Mucosa of rectum (tissue), 2 donors: ENCODE data around the gene PITX3.

Experiments
- H3K27ac ChIP-seq, 2 donors: one replicate each; pipeline ENCODE4 v1.7.0; 2013; ENCODE audit warnings: inconsistent platforms in 2 of 2, low read depth in 2 of 2, low read length in 2 of 2
- H3K27me3 ChIP-seq, 2 donors: one replicate each; pipeline ENCODE4 v1.7.0; 2013; ENCODE audit warnings: low read length in 2 of 2; ENCODE audit not compliant: control insufficient read depth in 2 of 2, insufficient read depth in 2 of 2
- H3K36me3 ChIP-seq, 2 donors: one replicate each; pipeline ENCODE4 v1.7.0; 2013; ENCODE audit warnings: low read length in 2 of 2; ENCODE audit not compliant: control insufficient read depth in 2 of 2, insufficient read depth in 2 of 2
- H3K4me1 ChIP-seq, 2 donors: one replicate each; pipeline ENCODE4 v1.7.0; 2013; ENCODE audit warnings: low read length in 2 of 2, mild to moderate bottlenecking in 1 of 2; ENCODE audit not compliant: control insufficient read depth in 2 of 2, insufficient read depth in 2 of 2
- H3K4me3 ChIP-seq, 2 donors: one replicate each; pipeline ENCODE4 v1.7.0; 2013; ENCODE audit warnings: low read length in 2 of 2
- H3K9ac ChIP-seq, 2 donors: one replicate each; pipeline ENCODE4 v1.7.0; 2013; ENCODE audit warnings: low read length in 2 of 2, low read depth in 1 of 2, mild to moderate bottlenecking in 1 of 2
- H3K9me3 ChIP-seq, 2 donors: one replicate each; pipeline ENCODE4 v1.7.0; 2013; ENCODE audit warnings: low read length in 2 of 2; ENCODE audit not compliant: control insufficient read depth in 2 of 2
- donor health status: healthy.
- donor health status: Normal muscosa, but diverticular disease.

PITX3 gene

DNA sequence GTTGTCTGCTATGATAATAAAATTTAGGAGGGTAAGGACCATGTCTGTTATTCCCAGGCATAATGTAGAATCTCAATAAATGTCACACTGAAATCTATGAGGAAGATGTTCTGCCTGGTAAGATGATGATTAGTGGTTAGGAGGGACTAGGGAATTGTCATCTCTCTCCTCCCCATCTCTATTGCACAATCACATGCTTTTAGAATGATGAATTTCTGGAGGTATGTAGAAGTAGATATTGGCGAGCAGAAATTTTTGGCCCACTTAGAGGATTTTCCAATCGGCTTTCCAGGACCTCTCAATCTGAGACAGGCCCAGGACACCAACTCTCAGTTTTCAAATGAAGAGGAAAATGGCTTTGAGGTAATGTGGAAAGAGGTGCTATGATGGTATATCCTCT, 2.0 kb upstream of the PITX3 start:
- Histone ChIP-seq H3K9me3 (no peaks in the 10 kb centered on the region), H3K4me3 (no peak overlapping the region), H3K4me1 (peaks cover 35 to 42% of the 10 kb centered on the region in 2 donors), H3K27ac (no peak overlapping the region), H3K27me3 (peaks cover 15 to 18% of the 10 kb centered on the region in 2 donors), H3K36me3 (no peaks in the 10 kb centered on the region), H3K9ac (no peak overlapping the region)

DNA sequence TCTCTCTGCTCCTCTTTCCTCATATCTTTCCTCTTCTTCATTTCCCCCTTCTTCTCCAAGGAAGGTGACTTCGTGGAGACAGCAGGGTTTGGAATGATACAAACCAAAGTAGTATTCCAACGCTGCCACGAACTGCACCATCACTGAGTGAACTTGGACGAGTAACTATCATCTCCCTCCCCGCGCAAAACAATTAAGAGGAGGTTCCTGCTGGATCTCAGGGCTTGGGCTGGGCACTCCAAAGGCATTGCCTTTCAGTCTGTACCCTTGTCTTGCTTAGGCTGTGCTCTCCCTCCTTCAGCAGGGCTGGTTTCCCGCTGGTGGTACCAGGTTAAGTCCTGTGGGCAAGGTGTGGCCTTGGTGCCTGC, 790 bp upstream of the PITX3 start:
- H3K4me1 ChIP-seq: peaks cover 27 to 31% of the 10 kb centered on the region in 2 donors
- peaks cover 20 to 22% of the 10 kb centered on the region in 2 donors for H3K27me3 ChIP-seq
- H3K9me3 ChIP-seq: no peaks in the 10 kb centered on the region
- no peaks in the 10 kb centered on the region for H3K36me3 ChIP-seq
- H3K4me3 ChIP-seq: peak overlapping the region; percentile 74 to 89
- H3K27ac ChIP-seq: no peak overlapping the region
- peak overlapping the region in 1 of 2 donors; percentile 56 for H3K9ac ChIP-seq

DNA sequence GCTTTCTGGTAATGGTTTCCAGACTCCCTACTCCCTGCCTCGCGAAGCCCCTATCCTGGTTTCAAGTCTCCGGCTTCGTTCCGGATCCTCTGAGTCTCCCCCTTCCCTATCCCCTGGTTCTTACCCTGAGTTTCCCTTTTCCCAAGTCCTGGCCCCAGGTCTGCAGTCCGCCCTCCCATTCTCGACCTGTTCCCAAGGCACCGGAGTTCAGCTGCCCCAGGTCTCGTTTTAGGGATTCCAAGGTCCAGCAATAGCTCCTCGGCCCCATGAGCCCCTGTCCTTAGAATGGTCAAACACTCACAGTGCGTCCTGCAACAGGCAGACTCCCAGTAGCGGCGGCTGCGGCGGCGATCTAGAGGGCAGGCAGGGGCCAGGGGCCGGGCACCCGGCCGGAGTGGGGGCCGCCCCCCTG, 274 bp downstream of the PITX3 start:
- peaks cover 24 to 27% of the 10 kb centered on the region in 2 donors for H3K27me3 ChIP-seq
- H3K9me3 ChIP-seq: no peaks in the 10 kb centered on the region
- no peaks in the 10 kb centered on the region for H3K36me3 ChIP-seq
- H3K27ac ChIP-seq: no peak overlapping the region
- H3K9ac ChIP-seq: no peak overlapping the region
- H3K4me3 ChIP-seq: peak overlapping the region; percentile 74 to 89
- H3K4me1 ChIP-seq: peaks cover 16 to 22% of the 10 kb centered on the region in 2 donors

DNA sequence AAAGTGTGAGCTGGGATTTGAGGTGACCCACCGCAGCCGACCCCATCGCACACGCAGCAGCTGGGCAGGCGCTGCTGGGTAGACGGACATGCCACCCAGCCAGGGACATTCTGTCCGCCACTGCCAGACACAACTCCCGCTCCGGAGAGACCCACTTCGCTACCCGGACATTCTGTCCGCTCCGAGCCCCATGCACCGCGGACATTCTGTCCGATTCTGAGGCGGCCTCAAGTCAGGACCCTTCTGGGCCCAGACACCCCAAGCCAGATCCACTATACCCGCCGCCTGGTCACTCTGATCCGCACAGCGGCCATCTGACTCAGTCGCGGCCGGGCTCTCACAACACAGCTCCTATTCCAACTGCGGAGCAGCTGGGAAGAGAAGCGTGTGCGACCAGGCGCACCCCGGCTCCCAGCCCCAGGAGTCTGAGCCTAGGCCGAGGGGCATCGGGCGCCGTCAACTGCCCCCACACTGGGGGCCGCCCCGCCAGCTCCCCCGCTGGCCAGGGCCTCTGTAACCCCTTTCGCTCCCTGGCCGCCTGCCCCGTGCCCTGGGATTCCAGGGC, 763 bp downstream of the PITX3 start:
- Histone ChIP-seq H3K9ac (no peak overlapping the region), H3K27me3 (peaks cover 24 to 27% of the 10 kb centered on the region in 2 donors), H3K36me3 (no peaks in the 10 kb centered on the region), H3K27ac (no peak overlapping the region), H3K9me3 (no peaks in the 10 kb centered on the region), H3K4me3 (peak overlapping the region; percentile 74 to 89), H3K4me1 (peaks cover 17 to 22% of the 10 kb centered on the region in 2 donors)

DNA sequence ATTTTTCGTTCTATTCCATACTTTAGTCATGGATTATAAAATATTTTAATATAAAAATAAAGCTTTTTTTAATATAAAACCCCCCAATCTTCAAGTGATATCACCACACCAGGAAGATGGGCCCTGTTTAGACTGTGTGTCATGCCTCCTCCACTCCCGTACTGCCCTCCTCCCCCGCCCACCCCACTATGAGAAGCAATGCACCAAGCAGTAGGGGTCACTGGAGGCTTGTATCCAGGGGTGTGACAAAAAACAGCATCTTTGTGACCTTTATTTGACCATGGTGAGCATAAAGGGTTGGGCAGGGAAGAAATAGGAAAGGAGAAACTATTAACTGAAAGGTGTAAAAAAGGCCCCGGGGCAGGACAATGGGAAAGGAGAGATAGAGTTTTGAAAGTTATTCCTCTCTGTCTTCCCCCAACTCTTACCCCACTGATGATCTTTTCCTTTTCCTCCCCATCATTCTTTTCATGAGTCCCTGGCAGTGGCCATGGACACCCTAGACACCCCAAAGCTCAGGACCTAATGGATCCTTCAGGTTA, 3.5 kb downstream of the PITX3 start:
- Histone ChIP-seq H3K4me1 (peaks cover 12 to 16% of the 10 kb centered on the region in 2 donors), H3K27ac (no peak overlapping the region), H3K36me3 (no peaks in the 10 kb centered on the region), H3K9me3 (no peaks in the 10 kb centered on the region), H3K4me3 (no peak overlapping the region), H3K9ac (no peak overlapping the region), H3K27me3 (peaks cover 28 to 40% of the 10 kb centered on the region in 2 donors)

DNA sequence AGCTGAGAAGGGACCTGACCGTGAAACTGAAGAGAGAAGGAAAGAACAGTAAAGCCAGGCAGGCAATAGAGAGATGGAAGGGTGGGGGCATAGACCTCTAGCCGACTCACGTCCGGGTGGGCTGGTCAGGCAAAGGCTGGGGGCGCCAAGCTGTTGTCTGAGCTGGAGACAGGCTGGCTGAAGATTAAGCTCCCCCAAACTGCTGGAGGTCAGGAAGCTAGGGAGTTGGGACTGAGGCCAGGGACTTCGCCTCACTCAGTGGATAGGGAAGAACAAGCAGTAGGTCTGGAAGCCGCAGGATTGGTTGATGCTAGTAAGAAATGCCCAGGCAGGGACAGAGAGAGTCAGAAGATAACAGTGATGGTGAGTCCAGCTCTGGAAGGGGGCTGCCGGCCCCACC, 5.3 kb downstream of the PITX3 start:
- peaks cover 30 to 44% of the 10 kb centered on the region in 2 donors for H3K27me3 ChIP-seq
- H3K4me1 ChIP-seq: peaks cover 10 to 13% of the 10 kb centered on the region in 2 donors
- no peak overlapping the region for H3K9ac ChIP-seq
- H3K27ac ChIP-seq: no peak overlapping the region
- no peaks in the 10 kb centered on the region for H3K9me3 ChIP-seq
- no peaks in the 10 kb centered on the region for H3K36me3 ChIP-seq
- no peak overlapping the region for H3K4me3 ChIP-seq

DNA sequence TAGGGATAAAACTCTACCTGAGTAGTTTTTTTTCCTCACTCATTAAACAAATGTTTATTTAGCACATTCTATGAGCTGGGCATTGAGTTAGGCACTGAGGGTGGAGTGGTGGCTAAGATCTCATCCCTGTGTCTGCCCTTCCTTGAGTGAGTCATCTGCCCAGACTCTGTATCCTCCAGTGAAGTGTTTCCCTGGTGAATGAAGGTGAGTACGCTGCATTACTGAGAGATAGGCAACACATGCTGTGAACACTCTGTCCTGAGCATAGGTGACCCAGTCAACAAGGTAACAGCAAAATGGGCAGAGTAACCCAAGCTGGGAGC, 5.8 kb downstream of the PITX3 start:
- Histone ChIP-seq H3K4me3 (no peak overlapping the region), H3K27ac (no peak overlapping the region), H3K36me3 (no peaks in the 10 kb centered on the region), H3K27me3 (peaks cover 27 to 43% of the 10 kb centered on the region in 2 donors), H3K4me1 (peaks cover 13% of the 10 kb centered on the region in 2 donors), H3K9me3 (no peaks in the 10 kb centered on the region), H3K9ac (no peak overlapping the region)

DNA sequence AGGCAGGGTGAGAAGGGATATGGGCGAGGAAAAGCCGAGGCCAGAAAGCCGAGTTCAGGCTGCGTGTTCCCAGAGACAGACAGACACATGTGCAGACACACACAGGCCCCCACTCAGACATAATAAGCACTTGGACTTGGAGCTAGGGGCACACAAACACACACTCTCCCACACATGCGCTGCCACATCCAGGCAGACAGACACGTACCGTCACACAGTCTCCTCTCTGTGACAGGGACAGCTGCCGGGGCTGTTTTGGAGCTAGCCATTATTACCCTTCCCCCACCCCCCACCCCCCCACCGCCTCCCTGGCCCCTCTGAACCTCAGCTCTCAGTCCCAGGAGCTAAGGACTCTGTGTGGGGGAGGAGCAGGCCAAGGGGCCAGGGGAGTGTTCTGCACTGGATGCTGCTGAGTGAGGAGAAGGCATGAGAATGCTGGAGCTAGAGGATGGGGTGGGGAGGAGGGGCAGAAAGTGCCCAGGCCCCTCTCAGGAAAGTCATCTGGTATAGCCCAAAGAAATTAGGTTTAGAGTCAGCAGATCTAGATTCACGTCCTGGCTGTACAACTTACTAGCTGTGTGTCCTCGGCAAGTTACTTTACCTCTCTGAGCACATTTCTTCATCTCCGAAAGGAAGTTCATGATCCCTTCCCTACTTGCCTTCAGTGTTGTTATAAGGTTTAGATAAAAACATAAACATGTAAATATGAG, 6.3 kb downstream of the PITX3 start:
- no peaks in the 10 kb centered on the region for H3K36me3 ChIP-seq
- H3K9me3 ChIP-seq: no peaks in the 10 kb centered on the region
- H3K27ac ChIP-seq: no peak overlapping the region
- H3K27me3 ChIP-seq: peaks cover 25 to 42% of the 10 kb centered on the region in 2 donors
- H3K4me1 ChIP-seq: peaks cover 17 to 18% of the 10 kb centered on the region in 2 donors
- H3K4me3 ChIP-seq: no peak overlapping the region
- no peak overlapping the region for H3K9ac ChIP-seq

DNA sequence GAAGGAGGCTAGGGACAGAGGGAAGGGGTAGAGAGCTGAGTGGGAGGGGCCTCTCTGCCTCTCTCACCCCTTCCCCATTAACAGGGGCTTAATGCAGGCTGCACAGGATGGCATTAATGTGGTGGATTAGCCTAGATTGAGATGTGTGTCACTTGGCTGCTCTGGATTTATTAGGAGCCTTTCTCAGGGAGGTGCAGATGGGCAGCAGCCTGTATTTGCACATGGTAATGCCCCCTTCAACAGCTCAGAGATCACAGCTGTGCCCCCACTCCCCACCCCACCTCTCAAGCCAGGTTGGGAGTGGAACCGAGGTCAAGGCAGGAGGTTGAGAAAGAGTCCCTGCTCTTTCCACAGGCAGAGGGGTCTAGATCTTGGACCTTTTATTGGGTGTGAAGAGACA, 7.3 kb downstream of the PITX3 start:
- no peak overlapping the region for H3K27ac ChIP-seq
- H3K9ac ChIP-seq: no peak overlapping the region
- peaks cover 21 to 37% of the 10 kb centered on the region in 2 donors for H3K27me3 ChIP-seq
- H3K4me3 ChIP-seq: no peak overlapping the region
- H3K4me1 ChIP-seq: peaks cover 20% of the 10 kb centered on the region in 2 donors
- H3K36me3 ChIP-seq: no peaks in the 10 kb centered on the region
- H3K9me3 ChIP-seq: no peaks in the 10 kb centered on the region
